ENCODE data around the gene RND3.

RND3 gene

DNA sequence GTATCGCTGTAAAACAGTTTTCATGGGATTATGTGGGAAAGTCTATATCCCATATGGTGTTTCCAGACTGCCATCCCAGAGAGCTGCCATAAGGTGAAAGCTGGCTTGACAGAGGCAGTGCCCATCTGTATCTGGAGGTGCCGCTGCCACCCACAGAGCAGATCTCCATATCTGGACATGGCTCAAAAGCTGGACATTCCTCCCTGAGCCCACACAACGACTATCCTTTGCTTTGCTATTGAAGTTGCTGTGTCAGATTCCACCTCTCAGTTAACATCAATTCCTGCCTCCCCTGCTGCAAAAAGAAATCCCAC, 55.2 kb downstream of the RND3 start:
- peak; percentile 38 for DNase-seq

DNA sequence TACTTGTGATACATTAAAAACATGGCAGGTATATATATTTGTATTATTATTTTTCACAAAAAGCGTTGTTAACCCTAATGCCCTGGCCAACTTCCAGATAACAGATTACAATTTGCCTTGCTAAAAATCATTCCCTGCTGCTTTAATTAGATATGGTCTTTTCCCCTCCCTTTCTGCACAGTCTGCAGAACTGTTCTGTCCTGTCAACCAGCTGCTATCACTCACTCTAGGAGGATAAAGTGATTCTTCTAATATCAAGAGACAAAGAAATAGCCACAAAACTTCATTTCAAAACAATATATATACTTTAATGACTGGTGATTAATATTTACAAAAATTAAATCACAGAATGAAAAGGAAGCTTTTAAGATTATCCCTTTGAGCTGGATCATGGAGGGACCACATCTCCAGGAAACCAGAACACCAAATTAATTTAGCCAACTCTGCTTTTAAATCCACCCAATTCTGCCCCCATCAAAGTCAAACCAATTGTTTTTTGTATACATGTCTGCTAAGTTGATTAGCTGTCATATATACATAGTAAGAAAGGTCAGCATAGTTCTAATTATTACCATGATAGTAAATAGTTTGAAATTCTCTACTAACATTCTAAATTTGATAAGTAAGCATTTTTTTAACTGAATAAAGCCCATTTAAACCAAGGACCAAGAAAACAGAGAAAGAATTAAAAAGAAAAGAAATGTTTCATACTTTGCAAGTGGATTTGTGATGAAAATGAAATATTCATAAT, 55.7 kb downstream of the RND3 start:
- DNase-seq: no peak

DNA sequence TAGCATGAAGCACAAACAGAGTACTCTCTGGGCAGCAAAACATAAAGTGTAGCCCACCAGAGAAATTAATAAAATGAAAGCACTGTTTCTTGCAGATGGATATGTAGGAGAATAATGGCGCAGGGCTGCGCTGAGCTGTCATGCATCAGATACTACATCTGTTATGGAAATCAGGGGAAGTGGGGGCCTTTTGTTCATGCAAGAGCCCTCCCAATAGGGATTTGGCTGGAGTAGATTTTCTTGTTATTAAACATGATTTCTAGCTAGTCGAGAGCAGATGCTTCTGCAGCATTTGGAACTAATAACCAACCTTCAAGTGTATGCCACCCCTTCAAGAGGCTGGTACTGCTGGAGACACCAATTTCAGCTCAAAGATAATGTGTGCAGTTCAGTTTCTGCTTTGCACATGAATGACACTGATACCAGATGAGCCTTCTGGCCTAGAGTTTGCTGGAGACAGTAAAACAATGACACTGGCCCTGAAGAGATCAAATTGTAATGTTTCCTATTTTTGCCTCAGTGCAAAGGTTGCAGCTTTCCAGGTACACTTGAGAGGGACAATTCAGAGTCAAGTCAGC, 58.0 kb downstream of the RND3 start:
- DNase-seq: peak; percentile 77

DNA sequence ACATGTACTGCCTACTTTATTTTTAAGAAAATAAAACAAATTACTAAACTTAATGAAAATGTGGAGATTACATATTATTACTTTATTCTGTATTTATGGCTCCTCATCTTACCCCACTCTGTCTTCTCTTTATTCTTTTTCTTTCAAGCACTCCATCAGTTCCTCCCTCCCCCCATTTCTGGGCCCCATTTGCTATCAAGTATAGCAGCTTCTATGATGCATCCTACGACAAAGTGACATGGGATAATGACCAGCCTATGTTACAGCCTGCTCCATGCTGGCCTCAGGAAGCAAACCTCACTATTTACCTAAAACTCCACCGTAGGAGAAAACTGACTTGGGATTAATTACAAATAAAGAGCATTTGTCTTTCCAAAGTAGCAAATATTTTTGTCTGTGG, 58.8 kb downstream of the RND3 start:
- DNase-seq: no peak

- DNase-seq: no peak
Observed at GRCh38 chr2:150427298-150427697, 60.2 kb downstream of the RND3 start.

DNA sequence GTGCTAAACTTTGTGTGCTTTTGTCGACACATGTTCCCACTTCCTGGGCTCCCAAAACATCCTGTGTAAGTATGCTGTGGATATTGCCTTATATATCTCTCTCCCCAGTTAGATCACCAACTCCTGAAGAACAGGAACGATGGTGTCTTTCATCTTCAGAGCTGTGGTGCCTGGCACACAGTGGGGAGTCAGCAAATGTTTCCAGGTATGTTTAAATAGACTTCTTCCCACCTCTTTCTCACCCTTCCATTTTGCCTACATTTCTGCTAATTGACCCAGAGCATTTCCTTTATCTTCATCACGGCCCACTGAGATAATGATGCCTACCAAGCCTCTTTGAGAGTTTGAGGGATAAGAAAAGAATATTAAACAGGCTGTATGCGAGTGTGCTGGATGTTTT, 60.7 kb downstream of the RND3 start:
- no peak for DNase-seq

DNA sequence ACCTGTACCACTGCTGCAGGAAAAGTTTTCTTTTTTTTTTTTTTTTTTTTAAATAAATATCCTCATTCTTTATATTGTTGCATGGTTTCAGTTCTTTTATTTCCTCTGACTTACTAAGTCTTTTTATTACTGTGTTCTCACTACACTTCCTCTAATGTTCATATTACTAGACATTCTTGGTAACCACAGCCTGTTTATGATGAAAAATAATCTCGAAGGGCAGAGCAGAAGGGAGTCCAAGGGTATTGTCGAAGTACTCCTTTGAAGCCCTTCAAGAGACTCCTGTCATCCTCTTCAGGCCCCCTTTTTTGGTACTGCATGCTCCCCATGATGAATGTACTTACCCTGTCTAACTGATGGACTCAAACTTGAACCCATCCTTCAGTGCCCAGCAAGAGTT, 61.2 kb downstream of the RND3 start:
- DNase-seq: no peak

DNA sequence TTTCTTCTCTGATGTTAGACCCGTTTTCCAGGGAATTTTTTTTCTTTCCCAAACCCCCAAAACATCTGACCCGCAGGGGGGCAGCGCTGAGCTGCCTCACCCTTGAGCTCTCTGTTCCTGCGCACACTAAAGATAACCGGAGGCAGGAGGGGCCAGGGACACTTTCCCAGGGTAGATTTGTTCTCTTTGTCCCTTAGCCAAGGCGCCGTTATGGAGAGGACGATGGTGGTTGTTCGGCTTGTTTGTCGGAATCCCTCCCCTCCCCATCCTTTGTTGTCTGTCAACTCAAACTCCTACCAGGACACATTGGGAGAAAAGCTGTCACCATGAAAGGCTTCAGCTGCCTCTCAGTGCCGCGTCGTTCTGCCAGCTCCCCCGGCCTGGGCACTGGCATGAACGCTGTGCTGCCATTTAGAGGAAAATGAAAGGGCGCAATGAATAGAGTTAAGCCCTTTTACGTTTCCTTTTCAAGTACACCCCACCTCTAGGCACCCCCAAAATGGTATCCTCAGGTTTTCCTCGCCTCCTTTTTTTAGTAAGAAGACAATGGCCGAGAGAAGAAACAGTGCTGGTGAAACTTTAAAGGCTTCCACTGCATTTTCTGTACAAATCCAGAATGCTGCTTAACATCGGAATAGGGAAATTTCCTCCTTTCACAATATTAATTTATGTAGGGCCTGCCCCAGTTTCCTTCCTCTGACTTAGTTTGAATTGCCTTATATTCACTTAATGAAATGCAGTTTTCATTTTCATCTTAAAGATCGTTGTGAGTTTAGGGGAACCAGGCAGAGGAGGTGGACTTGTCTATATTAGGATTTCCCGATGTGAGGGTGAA, 62.1 kb downstream of the RND3 start:
- DNase-seq: no peak

- DNase-seq: no peak
Observed at GRCh38 chr2:150424406-150424805, 63.1 kb downstream of the RND3 start.

DNA sequence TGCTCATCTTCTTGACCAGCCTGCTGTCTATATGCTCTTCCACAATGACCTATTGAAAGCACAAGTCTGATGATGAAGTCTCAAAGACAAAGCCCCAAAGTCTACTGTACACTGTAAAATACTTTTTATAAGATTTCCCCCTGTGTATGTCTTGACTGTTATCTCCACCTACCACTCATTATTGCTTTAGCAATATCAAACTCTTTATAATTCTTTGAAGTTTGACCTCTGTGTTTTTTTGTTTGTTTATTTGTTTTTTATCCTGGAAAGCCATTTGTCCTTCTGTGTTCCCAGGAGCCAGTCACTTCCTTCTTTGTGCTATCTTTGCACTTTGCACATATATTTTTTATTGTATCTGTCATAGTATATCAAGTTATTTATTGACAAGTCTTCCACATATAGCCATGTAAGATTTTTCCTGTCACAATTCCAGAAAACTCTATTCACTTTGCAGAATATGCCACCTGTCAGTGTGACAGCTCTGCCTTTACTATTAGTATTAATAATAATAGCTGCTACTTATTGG, 66.3 kb downstream of the RND3 start:
- DNase-seq: no peak

DNA sequence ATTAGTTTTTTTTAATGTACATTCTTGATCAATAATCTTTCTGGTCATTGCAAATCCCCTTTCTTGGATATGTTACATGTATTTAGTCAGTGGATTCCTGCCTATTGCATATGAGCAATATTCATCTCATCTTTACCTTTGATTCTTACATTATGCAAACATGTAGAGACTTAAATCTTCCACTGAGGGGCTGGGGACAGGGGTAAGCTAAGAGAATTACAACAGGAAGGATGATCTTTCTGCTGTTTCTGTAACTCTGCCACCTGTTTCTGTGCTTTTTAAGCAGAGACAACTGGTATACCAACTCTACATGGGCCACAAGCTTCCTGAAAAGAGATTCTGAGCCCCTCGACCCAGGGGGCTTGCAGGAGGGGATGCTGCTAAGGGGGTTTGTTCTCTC, 68.6 kb downstream of the RND3 start:
- no peak for DNase-seq

Data from NCI-H2171 treated with DMSO at 0.1 percent for 48 hours (cell line).